HG02571 (cell line): ENCODE results near the gene EEF1AKMT3.
"Not testable (repeated sequence)": the region's sequence is repeated elsewhere in the genome, so short reads cannot be mapped to it uniquely, and the experiment has no call there.

Source experiments
- ATAC-seq: cut with Tn5 transposase; IDR thresholded peaks from one replicate; pipeline ENCODE4 v1.9.1; 2021; ENCODE audit warnings: mild to moderate bottlenecking, moderate library complexity; ENCODE audit not compliant: unreplicated experiment

The EEF1AKMT3 gene

GRCh38 chr12:57815177-57816000 lies 43.0 kb downstream of the EEF1AKMT3 start:
- no peak for ATAC-seq

GRCh38 chr12:57816001-57816854 lies 43.8 kb downstream of the EEF1AKMT3 start:
- no peak for ATAC-seq

- no peak for ATAC-seq
These were observed 44.4 kb downstream of the EEF1AKMT3 start for GRCh38 chr12:57816855-57817151.

DNA sequence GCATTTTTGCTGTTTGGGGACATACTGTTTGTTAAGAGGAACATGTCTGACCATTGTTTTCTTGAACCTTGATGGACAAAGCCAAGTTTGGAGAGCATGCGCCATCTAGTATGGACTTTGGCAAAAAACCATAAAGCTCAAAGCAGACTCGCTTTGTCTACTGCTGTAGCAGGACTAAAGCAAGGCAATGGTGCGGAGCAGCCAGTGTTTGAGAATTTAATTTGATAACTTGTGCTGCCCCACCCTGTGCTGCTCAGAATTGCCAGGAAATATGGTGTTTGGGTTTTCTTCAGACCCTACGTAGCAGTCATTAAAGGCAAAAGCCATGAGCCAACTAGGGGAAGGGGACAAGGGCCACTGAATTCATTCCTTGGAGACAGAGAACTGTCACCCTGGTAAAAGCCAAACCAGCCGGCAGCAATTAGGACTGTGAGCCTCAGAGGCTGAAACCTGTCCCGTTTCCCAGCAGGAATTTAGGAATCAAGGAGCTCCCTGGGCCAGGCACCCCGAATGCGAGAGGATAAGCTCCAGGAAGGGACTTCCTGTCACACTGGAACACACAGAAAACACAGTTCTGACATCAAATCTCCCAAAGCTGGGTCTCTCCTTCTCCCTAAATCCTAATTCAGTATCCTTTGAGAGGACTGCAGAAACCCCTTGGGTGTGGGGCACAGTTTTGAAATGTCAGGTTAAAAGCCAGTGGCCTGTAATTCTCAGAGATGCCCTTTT lies 45.0 kb downstream of the EEF1AKMT3 start:
- ATAC-seq = no peak

DNA sequence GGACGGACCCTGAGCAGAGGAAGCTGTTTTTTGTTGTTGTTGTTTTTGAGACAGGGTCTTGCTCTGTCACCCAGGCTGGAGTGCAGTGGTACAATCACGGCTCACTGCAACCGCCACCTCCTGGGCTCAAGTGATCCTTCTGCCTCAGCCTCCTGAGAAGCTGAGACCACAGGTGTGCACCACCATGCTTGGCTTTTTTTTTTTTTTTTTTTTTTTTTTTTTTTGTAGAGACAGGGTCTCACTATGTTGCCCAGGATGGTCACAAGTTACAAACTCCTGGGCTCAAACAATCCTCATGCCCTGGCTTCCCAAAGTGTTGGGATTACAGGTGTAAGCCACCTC lies 45.5 kb downstream of the EEF1AKMT3 start:
- ATAC-seq = not testable (repeated sequence)

DNA sequence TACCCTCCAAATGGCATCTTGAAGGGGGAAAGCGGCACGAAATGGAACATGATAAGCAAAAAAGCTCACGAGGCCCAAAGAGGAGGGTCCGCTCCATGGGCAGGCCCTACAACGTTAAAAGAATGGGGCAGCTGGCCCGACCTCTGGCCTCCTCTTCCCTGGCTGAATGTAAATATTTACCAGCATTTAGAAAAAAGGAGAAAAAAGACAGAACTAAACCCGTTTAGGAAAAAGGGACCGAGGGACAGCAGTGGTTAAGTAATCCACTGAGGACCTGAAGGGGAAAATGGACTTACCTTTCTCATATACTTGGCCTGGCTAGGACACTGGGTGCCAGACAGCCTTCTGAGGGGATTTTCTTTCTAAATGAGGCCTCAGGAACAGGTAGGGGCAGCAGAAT lies 47.7 kb downstream of the EEF1AKMT3 start:
- not testable (repeated sequence) for ATAC-seq

DNA sequence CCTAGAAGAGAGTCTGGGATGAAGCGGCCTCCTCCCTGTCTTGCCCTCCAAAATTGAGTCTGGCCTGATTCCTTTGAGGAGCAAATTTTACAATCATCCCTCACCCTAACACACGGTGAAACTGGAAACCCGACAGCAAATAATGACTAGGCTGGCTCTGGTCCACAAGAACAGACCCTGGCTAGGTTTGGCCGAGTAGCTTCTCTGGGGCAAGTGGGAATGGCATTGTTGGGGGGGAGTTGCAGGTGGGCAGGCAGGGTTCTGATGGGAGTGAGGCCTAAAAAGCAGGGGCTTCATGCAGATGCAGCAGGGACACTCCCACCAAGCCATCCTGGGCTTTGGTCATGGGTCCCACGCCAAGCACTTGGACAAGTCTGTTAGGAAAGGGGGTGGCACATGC lies 48.6 kb downstream of the EEF1AKMT3 start:
- ATAC-seq = not testable (repeated sequence)

DNA sequence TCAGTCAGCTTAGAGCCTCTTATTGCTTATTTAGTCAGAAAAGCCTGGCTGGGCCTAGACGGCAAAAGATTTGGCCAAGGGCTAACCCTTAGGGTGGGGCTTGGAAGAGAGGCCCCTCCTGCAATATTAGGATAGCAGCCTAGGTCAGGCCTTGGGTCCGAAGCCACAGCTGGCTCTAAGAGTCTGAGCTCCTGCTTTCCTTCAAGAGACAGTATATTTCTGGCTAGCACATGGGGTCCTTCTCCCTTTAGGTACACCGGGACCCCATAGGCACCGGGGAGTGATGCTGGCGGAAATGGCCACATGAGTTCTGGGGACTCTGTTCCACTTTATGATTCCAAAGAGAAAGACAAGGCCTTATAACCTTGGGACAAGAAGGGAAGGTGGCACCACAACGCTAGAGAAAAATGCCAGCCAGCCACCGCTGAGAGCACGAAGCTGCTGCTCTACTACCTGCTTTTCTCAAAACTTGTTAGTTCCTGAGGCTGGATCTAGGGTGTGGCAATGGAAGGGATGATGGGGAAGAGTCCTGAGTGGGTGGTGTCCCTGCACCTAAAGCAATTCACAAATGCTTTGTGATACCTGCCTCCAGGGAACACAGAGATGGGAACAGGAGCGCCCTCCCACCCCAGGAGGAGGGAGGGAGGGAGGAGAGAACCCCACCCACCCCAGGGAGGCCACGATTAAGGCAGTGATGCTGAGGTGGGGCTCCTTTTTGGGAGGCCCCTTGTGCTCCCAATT lies 49.2 kb downstream of the EEF1AKMT3 start:
- ATAC-seq = no peak

DNA sequence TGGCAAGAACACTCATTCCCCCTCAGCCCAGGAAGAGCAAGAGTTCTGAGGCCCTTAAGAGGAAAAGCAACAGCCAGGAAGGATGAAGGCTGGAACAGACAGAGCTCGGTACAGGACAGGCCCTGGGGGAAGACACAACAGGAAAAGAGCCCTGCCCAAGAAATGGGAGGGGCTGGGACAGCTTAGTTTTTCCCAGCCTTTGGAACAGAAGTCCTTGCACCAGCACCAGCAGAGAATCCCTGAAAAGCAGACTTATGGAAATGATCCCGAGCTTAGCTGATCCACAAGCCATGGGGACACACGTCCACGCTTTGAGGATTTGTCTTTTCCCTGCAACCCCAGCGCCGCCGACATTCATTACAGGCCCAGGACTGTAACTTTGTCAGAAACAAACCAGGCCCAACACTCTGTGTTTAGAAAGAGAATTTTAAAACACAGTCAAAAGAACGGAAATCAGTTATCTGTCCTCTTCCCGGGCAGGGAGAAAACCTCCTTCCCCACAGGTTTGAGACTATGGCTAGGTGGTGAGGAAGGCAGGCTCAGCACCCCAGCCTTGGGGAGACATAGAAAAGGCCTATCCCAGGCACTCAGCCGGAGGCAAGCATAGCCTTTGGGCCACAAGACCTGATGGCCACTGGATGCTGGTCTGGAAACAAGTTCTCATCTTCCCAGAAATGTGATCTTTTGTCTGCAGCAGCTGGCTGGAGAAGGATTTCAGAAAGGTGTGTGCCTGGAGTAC lies 50.1 kb downstream of the EEF1AKMT3 start:
- ATAC-seq = no peak

DNA sequence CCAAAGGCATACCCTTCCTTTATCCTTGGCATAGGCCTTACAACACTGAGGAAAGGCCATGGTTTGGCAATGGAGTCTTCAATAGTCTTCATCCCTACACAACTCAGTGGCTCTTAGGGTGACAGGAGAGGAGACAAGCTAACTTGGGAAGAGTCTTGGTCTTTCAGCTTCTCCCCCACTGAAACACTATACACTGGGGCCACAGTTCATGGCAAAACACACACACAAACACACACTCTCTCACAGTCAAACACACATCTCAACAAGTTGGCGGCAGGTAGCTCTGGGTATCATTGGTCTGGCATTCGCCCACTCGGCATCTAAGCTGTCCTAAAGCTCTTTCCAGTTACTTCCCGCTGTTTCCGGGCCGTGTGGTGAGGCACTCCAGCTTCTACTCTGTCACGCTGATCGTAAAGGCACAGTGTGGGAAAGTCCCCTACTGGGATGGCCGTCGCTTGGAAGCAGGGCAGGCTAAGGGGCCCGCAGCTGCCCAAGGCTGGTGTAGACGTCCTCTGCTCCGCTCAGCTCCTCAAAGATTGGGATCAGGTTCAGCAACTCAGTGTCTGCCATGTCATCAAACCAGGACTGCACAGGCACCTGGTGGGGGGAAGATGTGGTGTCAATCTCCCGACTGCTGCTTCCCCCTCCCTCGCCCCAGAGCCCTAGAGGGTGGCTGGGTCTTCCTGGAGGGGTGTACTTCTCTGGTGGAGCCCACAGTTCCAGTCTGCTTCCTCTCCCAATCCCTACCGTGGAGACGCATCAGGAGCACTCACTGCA lies 50.9 kb downstream of the EEF1AKMT3 start:
- ATAC-seq = no peak

GRCh38 chr12:57823908-57824640 lies 51.7 kb downstream of the EEF1AKMT3 start:
- no peak for ATAC-seq

- no peak for ATAC-seq
These were observed 53.0 kb downstream of the EEF1AKMT3 start for GRCh38 chr12:57825451-57825850.

GRCh38 chr12:57826400-57826799 lies 54.0 kb downstream of the EEF1AKMT3 start:
- ATAC-seq = no peak

GRCh38 chr12:57826966-57827365 lies 54.6 kb downstream of the EEF1AKMT3 start:
- ATAC-seq = no peak

GRCh38 chr12:57829025-57829777 lies 56.8 kb downstream of the EEF1AKMT3 start:
- ATAC-seq = no peak

DNA sequence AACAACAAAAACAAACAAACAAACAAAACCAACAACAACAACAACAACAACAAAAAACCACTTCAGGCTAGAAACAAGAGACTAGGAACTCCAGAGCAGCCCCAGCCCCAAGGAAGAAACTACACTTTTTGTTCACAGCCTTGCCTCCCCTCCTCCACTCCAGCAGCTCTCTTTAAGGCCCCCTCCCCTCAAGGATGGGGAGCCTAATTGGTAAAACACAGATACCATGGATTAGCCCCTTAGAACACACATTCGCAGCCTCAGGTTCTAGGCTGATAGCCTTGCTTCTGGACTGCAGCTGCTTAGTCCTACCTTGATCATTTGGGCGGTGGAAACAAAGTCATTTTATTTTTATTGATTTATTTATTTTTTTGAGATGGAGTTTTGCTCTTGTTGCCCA lies 58.0 kb downstream of the EEF1AKMT3 start:
- no peak for ATAC-seq
